Aorta (tissue), 5 donors: ENCODE measurements around the gene KCTD2. TPM values are rescaled to one million over a fixed set of nuclear protein-coding genes. Genes with fewer than 3 reads are reported as not detected.

Experiments used
- ATAC-seq: fragments of 200-7000 bp; cut with Tn5 transposase; one replicate; pipeline ENCODE4 v1.9.1; 2022; ENCODE audit warnings: moderate library complexity; ENCODE audit not compliant: low FRiP score
- DNase-seq, 2 donors: peaks; one replicate each; pipeline ENCODE4 v3.0.0-alpha.2; 2020
- H3K27ac ChIP-seq, 2 donors: one replicate each; pipeline ENCODE4 v1.5.1; 2013; ENCODE audit warnings: low read length in 2 of 2, mild to moderate bottlenecking in 2 of 2, moderate library complexity in 2 of 2, control low read depth in 1 of 2, inconsistent platforms in 1 of 2, low read depth in 1 of 2
- H3K27me3 ChIP-seq, 2 donors: one replicate each; pipeline ENCODE4 v1.6.1; 2013; ENCODE audit warnings: control low read depth in 1 of 2, low read length in 1 of 2, mild to moderate bottlenecking in 1 of 2, moderate library complexity in 1 of 2; ENCODE audit not compliant: insufficient read depth in 2 of 2, control insufficient read depth in 1 of 2
- H3K36me3 ChIP-seq, 2 donors: one replicate each; pipeline ENCODE4 v1.6.1; 2013; ENCODE audit warnings: control low read depth in 1 of 2, low read length in 1 of 2, mild to moderate bottlenecking in 1 of 2; ENCODE audit not compliant: insufficient read depth in 2 of 2, control insufficient read depth in 1 of 2
- H3K4me1 ChIP-seq, 2 donors: one replicate each; pipeline ENCODE4 v1.6.1; 2013; ENCODE audit warnings: low read length in 2 of 2, control low read depth in 1 of 2, mild to moderate bottlenecking in 1 of 2, moderate library complexity in 1 of 2; ENCODE audit not compliant: insufficient read depth in 2 of 2, control insufficient read depth in 1 of 2
- H3K4me3 ChIP-seq, 2 donors: one replicate each; pipeline ENCODE4 v1.5.1; 2013; ENCODE audit warnings: low read length in 2 of 2, control low read depth in 1 of 2, mild to moderate bottlenecking in 1 of 2
- H3K9me3 ChIP-seq: one replicate; pipeline ENCODE4 v1.6.1; 2013; ENCODE audit warnings: mild to moderate bottlenecking, low read length; ENCODE audit not compliant: control insufficient read depth
- WGBS, 2 donors: extraction: QIAGEN DNeasy Blood & Tissue Kit; methylation state at CpG; one replicate each; pipeline ENCODE4 v1.1.7; 2013; 5-methylcytosine and 5-hydroxymethylcytosine counted together
- intact Hi-C, 2 donors: fragments of 100-400 bp; cut with DNase I; formaldehyde crosslinking; loops; one replicate each; pipeline versions ENCODE4 v1.14.2 to v1.15.0; 2022
- long read RNA-seq, 2 donors: library from polyadenylated mRNA; unstranded; transcript quantifications; one replicate each; pipeline ENCODE4 v2.0.0, GENCODE V29; 2020 to 2021
- polyA plus RNA-seq, 2 donors: library from polyadenylated mRNA; stranded (reverse); fragments of 200-250 nt; gene quantifications; one replicate each; pipeline ENCODE4 v1.2.3, GENCODE V29; 2013
- total RNA-seq, 2 donors: library from RNA; stranded (reverse); fragmentation: NEBNext Ultra II Directional; extraction: Animal tissue kit (Norgen Biotek cat#: 25700); gene quantifications; one replicate each; pipeline ENCODE4 v1.2.1, GENCODE V29; 2021
- donor health status: healthy with polysubstance abuse.
- donor health status: Bipolar disorder and iron deficiency.
- donor health status: DM: no; HTN: no; CAD: no.
- donor health status: DM: no; HTN: no; CAD: no.
- donor health status: DM: yes; HTN: yes; CAD: no.

Gene KCTD2, protein sequence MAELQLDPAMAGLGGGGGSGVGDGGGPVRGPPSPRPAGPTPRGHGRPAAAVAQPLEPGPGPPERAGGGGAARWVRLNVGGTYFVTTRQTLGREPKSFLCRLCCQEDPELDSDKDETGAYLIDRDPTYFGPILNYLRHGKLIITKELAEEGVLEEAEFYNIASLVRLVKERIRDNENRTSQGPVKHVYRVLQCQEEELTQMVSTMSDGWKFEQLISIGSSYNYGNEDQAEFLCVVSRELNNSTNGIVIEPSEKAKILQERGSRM
- total RNA-seq (10 to 100 TPM; 21.4 to 26.4 TPM), polyA plus RNA-seq (10 to 100 TPM; 13.9 to 14.9 TPM)
- long read RNA-seq, donor 1, partial matches to known transcripts = 1 of 15 reads
- long read RNA-seq, donor 1, other reads (novel, unspliced or antisense) = 12 of 15 reads
- long read RNA-seq, donor 2, transcript KCTD2-201 (6 exons, 3,635 nt) = major isoform, 10 of 18 reads
- long read RNA-seq, donor 2, partial matches to known transcripts = 2 of 18 reads
- long read RNA-seq, donor 2, other reads (novel, unspliced or antisense) = 6 of 18 reads

DNA sequence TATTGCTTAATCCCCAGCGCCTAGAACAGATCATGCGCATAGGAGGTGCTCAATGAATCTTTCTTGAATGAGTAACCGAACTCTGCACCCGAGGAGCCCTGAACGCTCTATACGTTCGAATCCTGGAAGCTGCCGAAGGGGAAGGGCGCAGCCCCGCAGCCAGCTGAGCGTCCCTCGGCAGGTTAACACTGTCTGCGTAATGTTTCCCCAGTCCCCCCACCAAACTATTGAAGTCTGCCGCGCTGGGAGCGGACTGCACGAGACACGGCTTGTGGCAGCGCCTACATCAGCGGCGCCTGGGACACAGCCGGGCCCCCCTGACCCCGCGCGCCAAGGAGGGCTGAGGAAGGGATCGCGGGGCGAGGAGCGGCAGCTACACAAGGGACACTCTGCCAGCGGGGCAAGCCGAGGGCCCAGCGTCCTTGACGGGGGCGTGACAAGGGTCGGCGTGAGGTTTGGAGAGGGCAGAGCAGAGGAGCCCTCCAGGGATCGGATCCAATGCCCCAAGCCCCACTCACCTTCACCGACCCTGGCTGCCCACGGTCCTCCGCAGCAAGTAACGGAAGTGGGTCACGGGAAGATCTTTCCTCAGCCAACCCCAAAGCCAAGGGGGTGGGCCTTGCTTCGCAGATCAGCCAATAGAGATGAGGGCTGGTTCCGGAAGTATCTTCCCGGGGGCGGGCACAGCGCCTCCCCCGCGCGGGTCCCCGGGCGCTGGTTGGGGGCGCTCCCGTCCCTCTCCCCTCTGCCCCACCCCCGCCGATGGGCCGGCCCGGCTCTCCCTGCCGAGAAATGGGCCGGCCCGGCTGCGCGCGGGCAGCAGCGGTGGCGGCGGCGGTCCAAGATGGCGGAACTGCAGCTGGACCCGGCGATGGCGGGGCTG, at the start of gene KCTD2, which contains the start of gene ATP5PD:
Gene KCTD2, plus strand, starts transcription at position 819 of the 883 bp plus-strand sequence. Its CDS starts 26 bp downstream, at position 845.
Gene ATP5PD, minus strand, starts transcription at position 563 of the 883 bp plus-strand sequence. CDS start 4,319 bp downstream, outside the sequence.
- DNase-seq (peak; percentile 98), ATAC-seq (peak; percentile 100)
- H3K36me3 ChIP-seq = peaks cover 0 to 2% of the 10 kb centered on the region in 2 donors
- H3K4me1 ChIP-seq = peaks cover 0 to 2% of the 10 kb centered on the region in 2 donors
- peak within 1 kb of the TSS; percentile 47 to 99 for H3K27ac ChIP-seq
- H3K9me3 ChIP-seq = no peaks in the 10 kb centered on the region
- no peaks in the 10 kb centered on the region for H3K27me3 ChIP-seq
- 0% methylated on average over 66 to 72 of the region's 72 CpGs for WGBS, 2 donors
- H3K4me3 ChIP-seq = peak within 1 kb of the TSS; percentile 96 to 99
- intact Hi-C loops = loop anchor here in 1 of 2 donors (5.0 kb wide), 1 partner anchor 61 kb away; the partner anchor contains the start of gene ARMC7

DNA sequence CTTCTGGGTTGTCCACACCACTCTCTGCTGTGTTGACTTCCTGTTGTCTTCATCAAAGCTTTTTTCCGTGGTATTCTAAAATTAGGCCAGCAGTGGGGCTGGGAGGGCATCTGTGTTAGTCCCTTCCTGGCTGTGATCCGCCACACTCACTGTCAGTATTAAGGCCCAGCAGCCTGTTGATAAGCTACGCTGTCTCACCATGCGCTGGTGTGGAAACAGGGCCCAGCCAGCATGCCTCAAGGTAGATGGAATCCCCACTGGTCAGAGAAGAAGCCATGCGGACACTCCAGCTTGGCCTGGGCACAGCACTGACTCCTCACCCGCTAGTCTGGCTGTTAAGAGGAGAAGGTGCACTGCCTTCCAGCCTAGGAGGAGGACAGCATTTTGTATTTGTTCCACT, 48.2 kb upstream of the KCTD2 start:
- intact Hi-C loops = no loop called here
- no peaks in the 10 kb centered on the region for H3K9me3 ChIP-seq
- peaks cover 0 to 4% of the 10 kb centered on the region in 2 donors for H3K36me3 ChIP-seq
- DNase-seq = no peak
- WGBS, 2 donors = 85 to 91% methylated on average over 6 of the region's 6 CpGs
- no peaks in the 10 kb centered on the region for H3K27me3 ChIP-seq
- no peaks in the 10 kb centered on the region for H3K4me1 ChIP-seq
- ATAC-seq = no peak
- H3K27ac ChIP-seq = no peak overlapping the region
- no peak overlapping the region for H3K4me3 ChIP-seq

DNA sequence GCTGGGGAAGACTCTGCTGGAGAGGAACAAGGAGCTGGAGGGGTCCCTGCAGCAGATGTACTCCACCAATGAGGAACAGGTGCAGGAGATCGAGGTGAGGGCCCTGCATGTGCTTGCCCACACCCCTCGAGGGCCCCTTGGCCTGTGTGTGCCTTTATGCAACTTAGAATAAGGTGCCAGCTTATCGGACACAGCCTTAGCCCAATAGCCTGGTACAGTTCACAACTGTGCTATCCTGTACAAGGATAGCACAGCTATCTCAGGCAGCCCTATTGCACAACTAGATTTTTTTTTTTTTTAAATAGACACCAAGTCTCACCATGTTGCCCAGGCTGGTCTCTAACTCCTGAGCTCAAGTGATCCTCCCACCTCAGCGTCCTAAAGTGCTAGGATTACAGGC, 47.5 kb upstream of the KCTD2 start:
- WGBS, 2 donors = 90 to 92% methylated on average over 4 of the region's 4 CpGs
- no peak for ATAC-seq
- peaks cover 0 to 4% of the 10 kb centered on the region in 2 donors for H3K36me3 ChIP-seq
- H3K4me3 ChIP-seq = no peak overlapping the region
- no peak for DNase-seq
- no peak overlapping the region for H3K27ac ChIP-seq
- H3K27me3 ChIP-seq = no peaks in the 10 kb centered on the region
- H3K9me3 ChIP-seq = no peaks in the 10 kb centered on the region
- H3K4me1 ChIP-seq = no peaks in the 10 kb centered on the region
- intact Hi-C loops = no loop called here

DNA sequence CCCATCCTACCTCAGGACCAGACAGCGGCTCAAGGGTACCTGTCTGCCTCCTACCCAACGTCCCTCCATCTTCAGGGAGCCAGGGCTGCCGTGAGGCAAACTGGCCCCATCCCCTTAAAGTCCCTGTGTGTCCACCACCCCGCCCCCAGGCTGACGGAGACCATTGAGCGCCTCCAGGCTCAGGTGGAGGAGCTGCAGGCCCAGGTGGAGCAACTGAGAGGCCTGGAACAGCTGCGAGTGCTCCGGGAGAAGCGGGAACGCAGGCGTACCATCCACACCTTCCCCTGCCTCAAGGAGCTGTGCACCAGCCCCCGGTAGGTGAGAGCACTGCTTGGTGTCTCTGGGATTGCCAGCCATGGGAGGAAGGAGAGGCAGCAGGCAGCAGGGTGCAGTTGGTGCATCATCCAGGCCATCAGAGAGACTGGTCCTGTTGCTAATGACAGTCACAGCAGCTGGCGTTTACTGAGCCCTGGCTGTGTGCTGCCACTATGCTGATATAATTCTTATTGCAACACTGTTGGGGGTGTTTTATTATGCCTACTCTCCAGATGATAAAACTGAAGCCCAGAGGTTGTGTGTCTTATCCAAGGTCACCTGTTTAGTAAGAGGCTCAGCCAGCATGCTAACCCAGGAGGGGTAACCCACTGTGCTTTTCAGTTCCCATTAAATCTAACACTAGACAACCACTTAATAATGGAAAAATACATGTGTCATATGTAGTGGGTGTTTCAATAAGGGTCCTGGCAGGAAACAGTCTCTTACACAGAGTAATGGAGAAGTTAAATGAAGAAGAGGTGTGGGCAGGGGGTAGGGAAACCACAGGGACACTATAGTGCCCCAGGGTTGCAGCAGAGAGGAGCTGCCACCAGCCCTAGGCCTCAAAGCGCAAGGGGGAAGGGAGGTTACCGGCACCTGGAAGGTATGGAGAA, 44.8 kb upstream of the KCTD2 start:
- Histone ChIP-seq H3K9me3 (no peaks in the 10 kb centered on the region), H3K27ac (no peak overlapping the region), H3K4me1 (no peaks in the 10 kb centered on the region), H3K4me3 (no peak overlapping the region), H3K36me3 (peaks cover 0 to 4% of the 10 kb centered on the region in 2 donors), H3K27me3 (no peaks in the 10 kb centered on the region)
- intact Hi-C loops = no loop called here
- WGBS, 2 donors = 92 to 93% methylated on average over 15 of the region's 15 CpGs
- ATAC-seq = no peak
- DNase-seq = no peak

DNA sequence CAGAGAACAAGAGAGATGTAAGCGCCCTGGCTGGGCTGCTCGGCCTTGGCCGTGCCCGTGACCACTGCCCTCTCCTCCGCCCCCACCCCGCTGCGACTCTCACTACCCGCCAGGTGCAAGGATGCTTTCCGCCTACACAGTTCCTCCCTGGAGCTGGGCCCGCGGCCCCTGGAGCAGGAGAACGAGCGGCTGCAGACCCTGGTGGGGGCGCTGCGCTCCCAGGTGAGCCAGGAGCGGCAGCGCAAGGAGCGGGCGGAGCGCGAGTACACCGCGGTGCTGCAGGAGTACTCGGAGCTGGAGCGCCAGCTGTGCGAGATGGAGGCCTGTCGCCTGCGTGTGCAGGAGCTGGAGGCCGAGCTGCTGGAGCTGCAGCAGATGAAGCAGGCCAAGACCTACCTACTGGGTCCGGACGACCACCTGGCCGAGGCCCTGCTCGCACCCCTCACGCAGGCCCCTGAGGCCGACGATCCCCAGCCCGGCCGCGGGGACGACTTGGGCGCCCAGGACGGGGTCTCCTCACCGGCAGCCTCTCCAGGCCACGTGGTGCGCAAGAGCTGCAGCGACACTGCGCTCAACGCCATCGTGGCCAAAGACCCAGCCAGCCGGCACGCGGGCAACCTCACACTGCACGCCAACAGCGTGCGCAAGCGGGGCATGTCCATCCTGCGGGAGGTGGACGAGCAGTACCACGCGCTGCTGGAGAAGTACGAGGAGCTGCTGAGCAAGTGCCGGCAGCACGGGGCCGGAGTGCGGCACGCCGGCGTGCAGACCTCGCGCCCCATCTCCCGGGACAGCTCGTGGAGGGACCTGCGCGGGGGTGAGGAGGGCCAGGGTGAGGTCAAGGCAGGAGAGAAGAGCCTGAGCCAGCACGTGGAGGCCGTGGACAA, 43.7 kb upstream of the KCTD2 start:
- Histone ChIP-seq H3K36me3 (peaks cover 0 to 4% of the 10 kb centered on the region in 2 donors), H3K4me3 (no peak overlapping the region), H3K27ac (no peak overlapping the region), H3K9me3 (no peaks in the 10 kb centered on the region), H3K4me1 (no peaks in the 10 kb centered on the region), H3K27me3 (no peaks in the 10 kb centered on the region)
- WGBS, 2 donors = 86 to 88% methylated on average over 74 to 76 of the region's 76 CpGs
- intact Hi-C loops = no loop called here
- no peak for ATAC-seq
- DNase-seq = no peak

DNA sequence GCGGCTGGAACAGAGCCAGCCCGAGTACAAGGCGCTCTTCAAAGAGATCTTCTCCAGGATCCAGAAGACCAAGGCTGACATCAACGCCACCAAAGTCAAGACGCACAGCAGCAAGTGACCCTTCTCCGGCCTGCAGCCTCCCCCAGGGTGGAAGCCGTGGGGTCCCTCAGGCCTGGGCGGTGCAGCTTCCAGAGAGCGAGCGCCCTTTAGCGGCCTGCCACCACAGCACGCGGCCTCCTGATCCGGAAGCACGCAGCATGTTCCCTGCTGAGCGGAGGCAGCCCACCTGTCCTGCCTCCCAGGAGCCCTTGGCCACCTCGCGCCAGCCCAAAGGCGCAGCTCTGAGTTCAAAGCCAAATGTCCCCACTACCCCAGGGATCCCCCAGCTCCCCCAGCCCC, 43.1 kb upstream of the KCTD2 start:
- Histone ChIP-seq H3K27ac (no peak overlapping the region), H3K9me3 (no peaks in the 10 kb centered on the region), H3K4me1 (no peaks in the 10 kb centered on the region), H3K27me3 (no peaks in the 10 kb centered on the region), H3K4me3 (no peak overlapping the region), H3K36me3 (peaks cover 0 to 4% of the 10 kb centered on the region in 2 donors)
- 95 to 96% methylated on average over 18 to 19 of the region's 19 CpGs for WGBS, 2 donors
- intact Hi-C loops = no loop called here
- no peak for DNase-seq
- no peak for ATAC-seq

DNA sequence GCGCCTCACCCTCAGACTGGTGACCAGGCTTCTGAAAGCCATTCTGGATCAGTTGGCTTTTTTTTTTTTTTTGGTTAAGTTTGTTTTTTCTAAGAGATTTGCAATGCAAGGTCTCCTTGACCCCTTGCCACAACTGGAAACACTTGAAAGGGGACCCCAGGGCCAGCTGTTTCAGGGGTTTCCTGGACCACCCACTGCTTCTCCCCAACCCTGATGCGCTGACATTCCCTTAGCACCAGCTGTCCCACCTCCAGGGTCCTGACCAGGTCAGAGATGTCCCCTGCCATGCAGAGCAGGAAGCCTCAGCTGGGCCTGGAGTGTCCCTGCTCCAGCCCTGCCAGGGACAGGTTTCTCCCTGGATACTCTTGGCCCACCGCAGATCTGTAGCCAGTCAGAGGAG, 42.7 kb upstream of the KCTD2 start:
- 94 to 96% methylated on average over 2 to 3 of the region's 3 CpGs for WGBS, 2 donors
- no peak for ATAC-seq
- H3K36me3 ChIP-seq = peaks cover 0 to 4% of the 10 kb centered on the region in 2 donors

More for the DNA sequence above, 42.7 kb upstream of the KCTD2 start:
- intact Hi-C loops = no loop called here
- H3K27ac ChIP-seq = no peak overlapping the region
- H3K9me3 ChIP-seq = no peaks in the 10 kb centered on the region
- no peaks in the 10 kb centered on the region for H3K27me3 ChIP-seq
- H3K4me3 ChIP-seq = no peak overlapping the region
- H3K4me1 ChIP-seq = no peaks in the 10 kb centered on the region
- no peak for DNase-seq
